ENCODE measurements around the gene ZFP69. TPM values are rescaled to one million over a fixed set of nuclear protein-coding genes. Genes with fewer than 3 reads are reported as not detected.
"Not testable (repeated sequence)": the region's sequence is repeated elsewhere in the genome, so short reads cannot be mapped to it uniquely, and the experiment has no call there.

Gene ZFP69
- total RNA-seq: 3.0 and 3.2 TPM in 2 replicates

GRCh38 chr1:40476924-40477677 is at the start of gene ZFP69:
ZFP69 (plus strand) TSS chr1:40477290; CDS start chr1:40479362, 2,072 bp downstream.
- DNase-seq (ENCODE audit: low read depth): no peak

GRCh38 chr1:40431385-40431784 is 45.7 kb upstream of the ZFP69 start:
- DNase-seq (ENCODE audit: low read depth): peak; percentile 18

- no peak for DNase-seq (ENCODE audit: low read depth)
Measured at GRCh38 chr1:40432644-40433390, 44.3 kb upstream of the ZFP69 start.

- DNase-seq (ENCODE audit: low read depth): peak; percentile 22
Measured at GRCh38 chr1:40435471-40435870, 41.6 kb upstream of the ZFP69 start.

- DNase-seq (ENCODE audit: low read depth): no peak
Measured at GRCh38 chr1:40435876-40436275, 41.2 kb upstream of the ZFP69 start.

GRCh38 chr1:40438391-40439015 is 38.6 kb upstream of the ZFP69 start:
- peak; percentile 6 for DNase-seq (ENCODE audit: low read depth)

- DNase-seq (ENCODE audit: low read depth): peak; percentile 78
Measured at GRCh38 chr1:40439247-40439646, 37.8 kb upstream of the ZFP69 start.

GRCh38 chr1:40449684-40450494 is 27.2 kb upstream of the ZFP69 start, which contains the start of gene ZFP69B:
ZFP69B (plus strand) TSS chr1:40450476; CDS start chr1:40450962, 486 bp downstream.
- DNase-seq (ENCODE audit: low read depth): peak; percentile 65

- peak; percentile 84 for DNase-seq (ENCODE audit: low read depth)
Measured at GRCh38 chr1:40450495-40451237, 26.4 kb upstream of the ZFP69 start.

GRCh38 chr1:40451238-40451585 is 25.9 kb upstream of the ZFP69 start:
- no peak for DNase-seq (ENCODE audit: low read depth)

- no peak for DNase-seq (ENCODE audit: low read depth)
Measured at GRCh38 chr1:40454873-40455272, 22.2 kb upstream of the ZFP69 start.

GRCh38 chr1:40462956-40463590 is 14.0 kb upstream of the ZFP69 start:
- DNase-seq (ENCODE audit: low read depth): no peak

- DNase-seq (ENCODE audit: low read depth): no peak
Measured at GRCh38 chr1:40469327-40469726, 7.8 kb upstream of the ZFP69 start.

GRCh38 chr1:40475268-40475667 is 1.8 kb upstream of the ZFP69 start:
- no peak for DNase-seq (ENCODE audit: low read depth)

- DNase-seq (ENCODE audit: low read depth): no peak
Measured at GRCh38 chr1:40477678-40478053, 576 bp downstream of the ZFP69 start.

- DNase-seq (ENCODE audit: low read depth): no peak
Measured at GRCh38 chr1:40478276-40478675, 1.2 kb downstream of the ZFP69 start.

- DNase-seq (ENCODE audit: low read depth): no peak
Measured at GRCh38 chr1:40479156-40479555, 2.1 kb downstream of the ZFP69 start.

- no peak for DNase-seq (ENCODE audit: low read depth)
Measured at GRCh38 chr1:40495315-40495903, 18.3 kb downstream of the ZFP69 start.

GRCh38 chr1:40502651-40503050 is 25.6 kb downstream of the ZFP69 start:
- not testable (repeated sequence) for DNase-seq (ENCODE audit: low read depth)

- DNase-seq (ENCODE audit: low read depth): no peak
Measured at GRCh38 chr1:40507973-40508372, 30.9 kb downstream of the ZFP69 start.
